Activated CD8-positive, alpha-beta T cell treated with anti-CD3 and anti-CD28 coated beads, Interleukin-2, amount 10 ng/mL, durations not matched to agents 7 days and 5 days (primary cell): Measurements from ENCODE around the gene DAB2IP. TPM values are rescaled to one million over a fixed set of nuclear protein-coding genes. Genes with fewer than 3 reads are reported as not detected.

ENCODE experiments used
- ATAC-seq: fragments of 150-1000 bp; cut with Tn5 transposase; one replicate; pipeline ENCODE4 v1.10.0; 2021; ENCODE audit warnings: moderate library complexity
- CTCF ChIA-PET: fragments of 350-600 bp; sonication (Branson Sonifier 250); formaldehyde crosslinking; loops from one replicate; lab custom pipeline; 2021; ENCODE audit warnings: antibody characterized with exemption; lab: Charles Lee
- POLR2A ChIA-PET: fragments of 350-600 bp; sonication (Branson Sonifier 250); formaldehyde crosslinking; loops from one replicate; lab custom pipeline; 2021; ENCODE audit warnings: antibody characterized with exemption; lab: Charles Lee
- DNase-seq: peaks from one replicate; pipeline ENCODE4 v3.0.0-alpha.2; 2020
- H3K27ac Mint-ChIP-seq: one replicate; pipeline ENCODE4 v1.8.0; 2021; ENCODE audit warnings: mild to moderate bottlenecking, mixed read lengths
- H3K27me3 Mint-ChIP-seq: one replicate; pipeline ENCODE4 v1.8.0; 2021; ENCODE audit warnings: low read depth, mixed read lengths
- H3K36me3 Mint-ChIP-seq: one replicate; pipeline ENCODE4 v1.8.0; 2021; ENCODE audit warnings: low read depth, mixed read lengths
- H3K4me1 Mint-ChIP-seq: one replicate; pipeline ENCODE4 v1.8.0; 2021; ENCODE audit warnings: low read depth, mixed read lengths
- H3K4me3 Mint-ChIP-seq: one replicate; pipeline ENCODE4 v1.8.0; 2021; ENCODE audit warnings: mild to moderate bottlenecking, mixed read lengths
- H3K9me3 Mint-ChIP-seq: one replicate; pipeline ENCODE4 v1.8.0; 2022; ENCODE audit warnings: mixed read lengths; ENCODE audit not compliant: insufficient read depth
- total RNA-seq, 2 experiments: library from RNA; stranded (reverse); gene quantifications; one replicate each; pipeline ENCODE4 v1.2.3, GENCODE V29; 2021

DAB2IP gene
- total RNA-seq, 2 experiments from 2014 or later, result 0.08 to 0.13 TPM

DNA sequence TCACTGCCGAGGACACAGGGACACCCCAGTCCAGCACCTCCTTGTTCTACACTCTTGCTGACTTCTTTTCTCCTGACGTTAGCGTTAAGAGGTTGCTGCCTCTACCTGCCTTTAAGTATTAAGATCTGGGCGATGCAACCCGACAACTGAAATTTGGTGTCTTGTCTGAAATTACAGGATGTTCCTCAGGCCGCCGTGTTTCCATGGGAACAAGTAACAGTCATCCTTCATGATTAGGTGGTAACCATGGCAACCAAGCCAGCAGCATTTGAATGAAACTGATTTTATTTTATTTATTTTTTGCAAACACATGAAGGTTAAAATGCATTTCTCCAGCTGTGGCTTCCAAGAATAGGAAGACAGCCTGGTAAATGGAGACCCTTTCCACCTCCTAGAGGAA lies 20.8 kb downstream of the DAB2IP start:
- ATAC-seq, result no peak
- POLR2A ChIA-PET, result no interaction called here
- Mint-ChIP-seq H3K36me3 (no peaks in the 10 kb centered on the region), H3K4me3 (no peak overlapping the region), H3K4me1 (no peaks in the 10 kb centered on the region), H3K27ac (no peak overlapping the region), H3K27me3 (peaks cover 4% of the 10 kb centered on the region), H3K9me3 (no peaks in the 10 kb centered on the region)
- DNase-seq, result no peak
- CTCF ChIA-PET, result interaction anchor here (1.0 kb wide), 1 partner anchor 15 kb away, joined by 3 read pairs; no protein-coding TSS in a partner anchor

DNA sequence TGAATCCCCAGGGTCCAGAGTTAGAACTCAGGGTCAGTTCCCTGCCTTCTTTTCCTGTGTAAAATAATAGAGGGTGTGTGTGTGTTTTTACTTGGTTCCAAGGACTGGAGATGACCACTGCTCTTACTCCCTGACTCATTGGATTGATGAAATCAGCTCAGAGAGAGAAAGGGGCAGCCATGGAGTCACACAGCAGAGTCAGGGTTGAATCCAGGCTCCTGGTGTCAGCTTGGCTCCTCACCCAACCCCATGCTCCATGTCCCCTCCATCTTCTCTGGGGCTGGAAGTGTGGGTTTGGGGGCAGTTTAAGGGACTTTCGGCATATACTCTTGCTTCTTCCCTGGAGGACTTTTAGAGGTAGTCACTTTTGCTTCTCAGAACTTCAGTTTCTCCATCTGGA lies 21.6 kb downstream of the DAB2IP start:
- ATAC-seq (no peak), DNase-seq (no peak)
- Mint-ChIP-seq H3K9me3 (no peaks in the 10 kb centered on the region), H3K4me1 (no peaks in the 10 kb centered on the region), H3K27ac (no peak overlapping the region), H3K27me3 (peaks cover 4% of the 10 kb centered on the region), H3K36me3 (no peaks in the 10 kb centered on the region), H3K4me3 (no peak overlapping the region)
- POLR2A ChIA-PET, result no interaction called here
- CTCF ChIA-PET, result interaction anchor here (1.1 kb wide), 1 partner anchor 11 kb away, joined by 3 read pairs; no protein-coding TSS in a partner anchor

DNA sequence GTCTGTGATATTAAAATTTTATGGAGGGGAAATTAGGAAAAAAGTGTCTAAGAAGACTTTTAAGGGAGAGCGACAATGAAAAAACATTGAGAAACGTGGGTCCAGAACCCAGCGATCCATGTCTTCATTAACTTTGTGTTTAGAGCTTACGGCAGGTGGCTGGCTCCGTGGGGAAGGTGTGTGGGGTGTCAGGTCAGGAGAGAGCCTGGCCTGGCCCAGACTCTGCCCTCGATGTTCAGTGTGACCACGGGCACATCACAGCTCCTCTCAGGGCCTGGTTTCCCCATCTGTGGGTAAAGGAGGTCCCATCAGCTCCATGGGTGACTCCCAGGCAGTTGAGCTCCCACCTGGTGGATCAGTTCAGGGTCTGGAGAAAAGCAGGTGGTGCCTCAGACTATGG lies 22.1 kb downstream of the DAB2IP start:
- Mint-ChIP-seq H3K36me3 (no peaks in the 10 kb centered on the region), H3K4me3 (no peak overlapping the region), H3K27ac (no peak overlapping the region), H3K9me3 (no peaks in the 10 kb centered on the region), H3K27me3 (peaks cover 4% of the 10 kb centered on the region), H3K4me1 (no peaks in the 10 kb centered on the region)
- ChIA-PET POLR2A (no interaction called here), CTCF (interaction anchor here (1.1 kb wide), 1 partner anchor 11 kb away, joined by 3 read pairs; no protein-coding TSS in a partner anchor)
- ATAC-seq, result no peak
- DNase-seq, result no peak

DNA sequence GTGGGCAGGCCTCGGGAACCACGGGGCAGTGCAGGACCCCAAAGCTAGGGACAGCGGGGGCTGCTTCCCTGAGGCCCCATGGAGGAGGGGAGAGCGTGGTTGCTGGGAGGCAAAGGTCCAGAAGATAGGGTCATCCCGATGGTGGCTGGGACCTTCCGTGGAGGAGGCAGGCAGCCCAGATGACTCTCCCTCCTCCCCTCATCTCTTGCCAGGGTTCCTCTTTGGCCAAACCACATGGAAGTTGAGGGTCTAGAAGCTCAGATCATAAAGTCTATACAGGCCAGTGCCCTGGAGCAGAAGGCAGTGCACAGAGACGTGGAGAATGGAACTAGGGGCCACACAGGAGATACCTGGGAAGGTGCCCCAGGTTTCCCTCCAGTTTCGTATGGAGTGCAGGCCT lies 22.6 kb downstream of the DAB2IP start:
- ChIA-PET POLR2A (no interaction called here), CTCF (no interaction called here)
- H3K27me3 Mint-ChIP-seq, result peaks cover 4% of the 10 kb centered on the region
- no peak overlapping the region for H3K4me3 Mint-ChIP-seq
- H3K4me1 Mint-ChIP-seq, result no peaks in the 10 kb centered on the region
- no peak for DNase-seq
- no peaks in the 10 kb centered on the region for H3K36me3 Mint-ChIP-seq
- H3K27ac Mint-ChIP-seq, result no peak overlapping the region
- no peak for ATAC-seq
- no peaks in the 10 kb centered on the region for H3K9me3 Mint-ChIP-seq

DNA sequence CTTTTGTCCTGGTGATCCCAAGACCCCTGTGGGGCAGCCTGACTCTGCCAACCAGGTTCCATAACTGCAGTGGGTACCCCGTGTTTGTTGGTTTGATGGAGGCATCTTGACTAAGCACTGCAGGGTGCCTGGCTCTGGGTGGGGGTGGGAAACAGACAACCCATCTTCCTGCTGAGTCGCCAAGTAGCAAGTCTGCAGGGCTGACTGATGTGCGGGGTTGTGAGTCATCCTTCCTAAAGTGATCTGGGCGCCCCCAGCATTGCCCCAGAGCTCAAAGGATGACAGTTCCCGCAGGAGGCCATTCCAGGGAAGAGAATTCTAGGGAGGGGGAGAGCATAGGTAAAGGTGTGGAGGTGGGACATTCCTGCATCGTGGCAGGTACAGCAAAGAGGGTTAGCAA lies 23.5 kb downstream of the DAB2IP start:
- no peaks in the 10 kb centered on the region for H3K4me1 Mint-ChIP-seq

DNA sequence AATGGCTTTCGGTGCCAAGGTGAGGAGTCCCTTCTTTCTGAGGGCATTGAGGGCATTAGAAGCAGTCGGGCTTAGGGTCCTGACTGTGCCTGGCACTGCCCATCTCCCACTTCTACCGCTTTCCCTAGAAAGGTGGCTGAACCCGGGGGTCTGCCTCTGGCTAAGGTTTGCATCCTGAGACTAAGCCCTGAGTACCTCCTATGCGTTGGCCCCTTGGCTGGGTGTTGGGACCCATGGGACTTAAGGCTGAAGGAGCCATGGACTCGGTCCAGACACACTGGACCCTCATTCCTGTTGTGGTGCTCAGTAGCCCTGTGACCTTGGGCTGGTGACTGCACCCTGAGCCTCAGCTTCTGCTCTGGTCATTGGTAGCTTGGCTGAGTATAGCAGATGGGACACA lies 23.9 kb downstream of the DAB2IP start:
- CTCF ChIA-PET, result no interaction called here
- no peaks in the 10 kb centered on the region for H3K27me3 Mint-ChIP-seq
- no peaks in the 10 kb centered on the region for H3K9me3 Mint-ChIP-seq
- DNase-seq (no peak), ATAC-seq (no peak)
- POLR2A ChIA-PET, result no interaction called here
- no peaks in the 10 kb centered on the region for H3K4me1 Mint-ChIP-seq
- H3K4me3 Mint-ChIP-seq, result no peak overlapping the region
- no peaks in the 10 kb centered on the region for H3K36me3 Mint-ChIP-seq
- H3K27ac Mint-ChIP-seq, result no peak overlapping the region

More for the DNA sequence above, 23.5 kb downstream of the DAB2IP start:
- ChIA-PET POLR2A (no interaction called here), CTCF (no interaction called here)
- Mint-ChIP-seq H3K27me3 (peaks cover 2% of the 10 kb centered on the region), H3K36me3 (no peaks in the 10 kb centered on the region), H3K9me3 (no peaks in the 10 kb centered on the region), H3K27ac (no peak overlapping the region), H3K4me3 (no peak overlapping the region)
- no peak for DNase-seq
- ATAC-seq, result no peak

DNA sequence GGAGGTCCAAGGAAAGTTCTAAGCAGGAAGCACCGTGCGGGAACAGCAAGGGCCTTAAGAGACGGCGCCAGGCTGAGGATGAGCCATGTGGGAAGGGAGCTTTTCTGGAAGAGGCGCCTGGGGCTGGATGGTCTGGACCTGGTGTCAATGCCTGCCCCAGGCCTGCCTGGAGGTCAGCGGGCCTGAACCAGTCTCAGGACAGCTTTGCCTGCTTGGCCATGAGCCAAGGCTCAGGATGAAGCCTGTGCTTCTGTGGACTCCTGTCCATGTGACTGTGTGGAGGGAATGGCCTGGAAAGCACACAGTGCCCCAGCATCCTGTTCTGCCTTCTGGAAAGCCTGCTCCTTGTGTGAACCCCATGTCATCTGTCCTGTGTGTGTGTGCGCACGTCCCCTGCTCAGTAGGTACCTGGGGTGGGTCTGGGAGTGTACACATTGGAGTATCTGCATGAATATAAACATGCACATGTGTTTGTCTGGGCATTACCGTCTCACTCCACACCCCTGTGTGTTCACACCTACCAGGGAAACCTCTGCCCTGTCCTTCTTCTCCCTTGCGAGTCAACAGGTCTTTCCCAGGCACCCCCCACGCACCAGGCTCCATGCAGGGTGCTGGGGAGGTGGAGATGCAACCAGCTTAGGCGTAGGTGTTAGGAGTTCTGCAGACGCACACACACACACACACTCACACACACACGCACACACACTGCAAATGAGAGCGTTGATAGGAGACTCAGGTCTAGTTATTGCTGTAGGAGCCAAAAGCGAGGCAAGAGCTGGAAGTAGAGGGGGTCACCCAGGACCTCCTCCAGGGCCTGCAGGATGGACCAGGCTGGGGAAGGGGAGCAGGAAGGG lies 24.8 kb downstream of the DAB2IP start:
- POLR2A ChIA-PET, result no interaction called here
- no peaks in the 10 kb centered on the region for H3K9me3 Mint-ChIP-seq
- no peaks in the 10 kb centered on the region for H3K27me3 Mint-ChIP-seq
- no peak overlapping the region for H3K27ac Mint-ChIP-seq
- no peaks in the 10 kb centered on the region for H3K4me1 Mint-ChIP-seq
- ATAC-seq (no peak), DNase-seq (no peak)
- CTCF ChIA-PET, result no interaction called here
- no peaks in the 10 kb centered on the region for H3K36me3 Mint-ChIP-seq
- no peak overlapping the region for H3K4me3 Mint-ChIP-seq

DNA sequence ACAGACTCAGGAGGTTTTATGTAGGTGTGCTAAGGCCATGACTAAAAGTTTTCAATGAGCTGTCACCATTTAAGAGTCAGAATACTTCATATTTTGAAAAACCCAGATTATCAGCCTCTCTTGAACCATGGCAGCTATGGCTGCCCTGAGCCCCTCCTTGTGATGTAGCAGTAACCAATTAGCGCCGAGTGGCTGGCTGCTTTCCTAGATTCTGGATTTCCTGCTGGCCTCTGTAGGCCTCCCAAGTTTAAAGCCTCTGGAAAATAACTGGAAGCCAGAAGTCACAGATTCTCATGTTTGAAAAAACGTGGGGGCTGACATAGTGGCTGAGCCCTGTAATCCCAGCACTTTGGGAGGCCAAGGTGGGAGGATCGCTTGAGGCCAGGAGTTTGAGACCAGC lies 25.5 kb downstream of the DAB2IP start:
- Mint-ChIP-seq H3K4me3 (no peak overlapping the region), H3K4me1 (no peaks in the 10 kb centered on the region), H3K36me3 (no peaks in the 10 kb centered on the region), H3K9me3 (no peaks in the 10 kb centered on the region), H3K27ac (no peak overlapping the region), H3K27me3 (no peaks in the 10 kb centered on the region)
- POLR2A ChIA-PET, result no interaction called here
- DNase-seq (no peak), ATAC-seq (no peak)
- CTCF ChIA-PET, result no interaction called here

DNA sequence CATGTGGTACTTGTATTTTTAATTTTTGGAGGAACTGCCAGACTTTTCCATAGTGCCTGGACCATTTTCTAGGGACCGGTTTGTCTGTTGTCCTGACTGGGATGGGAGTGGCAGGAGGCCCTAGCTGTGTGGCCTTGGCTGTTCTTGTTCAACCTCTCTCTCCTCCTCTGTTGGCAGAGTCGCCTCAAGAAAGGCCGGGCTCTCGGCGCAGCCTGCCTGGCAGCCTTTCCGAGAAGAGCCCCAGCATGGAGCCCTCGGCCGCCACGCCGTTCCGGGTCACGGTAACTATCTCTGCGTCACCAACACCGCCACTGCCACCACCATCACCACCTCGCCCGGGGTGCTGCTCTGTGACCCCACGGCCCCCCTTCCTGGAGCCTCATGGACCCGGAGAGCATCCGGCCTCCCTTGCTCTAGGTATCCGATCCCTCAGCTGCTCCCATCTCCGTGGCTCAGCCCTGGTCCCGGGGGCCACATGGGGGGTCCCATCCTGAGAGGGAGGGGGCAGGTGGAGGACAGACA lies 27.1 kb downstream of the DAB2IP start:
- Mint-ChIP-seq H3K4me3 (no peak overlapping the region), H3K9me3 (no peaks in the 10 kb centered on the region), H3K4me1 (no peaks in the 10 kb centered on the region), H3K36me3 (no peaks in the 10 kb centered on the region), H3K27ac (no peak overlapping the region), H3K27me3 (peaks cover 3% of the 10 kb centered on the region)
- CTCF ChIA-PET, result interaction anchor here (1.4 kb wide), 1 partner anchor 133 kb away, joined by 5 read pairs; no protein-coding TSS in a partner anchor
- no peak for ATAC-seq
- POLR2A ChIA-PET, result no interaction called here
- DNase-seq, result no peak

DNA sequence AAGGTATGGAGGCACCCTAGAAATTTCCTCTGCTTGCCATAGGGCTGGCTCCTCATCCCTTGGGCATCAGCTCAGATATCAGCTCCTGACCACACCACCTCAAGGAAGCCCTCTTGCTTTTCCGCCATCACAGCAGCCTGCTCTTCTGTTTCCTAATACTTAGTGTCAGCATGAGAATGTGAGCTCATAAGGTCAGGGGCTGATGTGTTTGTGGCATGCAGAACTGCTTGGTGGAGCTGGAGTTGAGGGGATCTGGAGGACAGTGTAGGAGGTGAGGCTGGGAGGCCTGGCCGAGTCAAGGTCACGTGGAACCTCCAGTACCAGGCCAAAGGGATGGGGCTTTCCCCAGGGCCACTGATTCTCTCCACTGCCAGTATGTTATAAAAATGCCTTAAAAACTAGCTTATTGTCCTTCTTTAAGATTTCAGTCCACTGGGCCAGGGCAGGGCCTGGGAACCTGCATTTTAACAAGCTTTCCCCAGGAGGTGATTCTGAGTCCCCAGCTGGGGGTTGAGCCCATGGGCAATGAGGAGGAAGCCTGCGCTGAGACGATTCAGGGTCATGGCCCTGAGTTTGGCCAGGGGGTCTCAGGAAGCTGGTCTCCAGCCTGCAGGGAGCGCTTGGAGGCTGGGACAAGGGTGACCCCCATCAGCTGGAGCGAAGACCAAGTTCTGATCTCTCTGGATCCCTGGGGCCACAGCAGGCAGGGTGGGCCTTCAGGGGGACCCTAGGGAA lies 28.6 kb downstream of the DAB2IP start:
- Mint-ChIP-seq H3K4me1 (no peaks in the 10 kb centered on the region), H3K27ac (no peak overlapping the region), H3K9me3 (no peaks in the 10 kb centered on the region), H3K4me3 (no peak overlapping the region), H3K27me3 (peaks cover 7% of the 10 kb centered on the region), H3K36me3 (no peaks in the 10 kb centered on the region)
- ChIA-PET CTCF (interaction anchor here (1.4 kb wide), 1 partner anchor 134 kb away, joined by 5 read pairs; no protein-coding TSS in a partner anchor), POLR2A (no interaction called here)
- DNase-seq, result no peak
- no peak for ATAC-seq

DNA sequence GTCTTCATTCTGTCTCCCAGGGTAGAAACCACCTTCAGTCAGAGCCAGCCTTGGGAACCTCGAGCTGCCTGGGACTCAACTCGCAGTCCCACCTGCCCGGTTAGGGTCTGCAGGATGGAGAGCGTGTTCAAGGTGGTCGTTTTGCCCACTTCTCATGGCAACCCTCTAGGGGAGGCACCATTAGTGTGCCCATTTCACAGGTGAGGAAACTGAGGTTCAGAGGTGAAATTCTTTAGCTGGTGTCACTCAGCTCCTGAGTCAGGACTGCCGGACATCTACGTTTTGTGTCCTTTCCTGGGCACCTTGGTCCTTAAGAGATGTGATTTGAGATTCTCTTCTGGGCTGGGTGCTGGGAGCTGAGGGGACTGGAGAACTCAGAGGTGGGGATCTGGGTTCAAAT lies 30.0 kb downstream of the DAB2IP start:
- no peaks in the 10 kb centered on the region for H3K9me3 Mint-ChIP-seq
- H3K4me1 Mint-ChIP-seq, result no peaks in the 10 kb centered on the region
- H3K4me3 Mint-ChIP-seq, result no peak overlapping the region
- CTCF ChIA-PET, result interaction anchor here (1.4 to 4.2 kb wide), 2 partner anchors 13 to 135 kb away, joined by 3 to 28 read pairs; no protein-coding TSS in a partner anchor
- POLR2A ChIA-PET, result no interaction called here
- ATAC-seq (no peak), DNase-seq (no peak)
- no peak overlapping the region for H3K27ac Mint-ChIP-seq
- H3K27me3 Mint-ChIP-seq, result peaks cover 9% of the 10 kb centered on the region
- H3K36me3 Mint-ChIP-seq, result no peaks in the 10 kb centered on the region

DNA sequence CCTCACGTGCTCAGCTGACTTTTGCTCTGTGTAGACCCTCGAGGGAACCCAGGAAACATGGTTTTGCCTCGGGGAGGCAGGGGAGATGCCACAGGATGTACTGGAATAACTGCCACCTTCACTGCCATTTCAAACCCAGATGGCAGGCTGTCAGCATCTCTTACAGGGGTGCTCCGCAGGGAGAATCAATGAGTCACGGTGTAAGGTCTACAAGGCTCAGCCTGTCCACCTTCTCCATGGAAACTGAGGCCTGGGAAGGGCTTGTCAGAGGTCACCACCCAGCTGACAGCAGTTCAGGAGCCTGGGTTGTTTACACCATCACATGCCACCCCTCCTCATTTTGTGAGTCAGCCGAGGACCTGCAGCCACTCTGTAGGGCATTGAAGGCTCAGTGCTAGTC lies 30.8 kb downstream of the DAB2IP start:
- CTCF ChIA-PET, result interaction anchor here (1.4 to 4.2 kb wide), 3 partner anchors 12 to 308 kb away, joined by 3 to 28 read pairs (median 4); no protein-coding TSS in a partner anchor
- Mint-ChIP-seq H3K27ac (no peak overlapping the region), H3K9me3 (no peaks in the 10 kb centered on the region), H3K36me3 (no peaks in the 10 kb centered on the region), H3K4me3 (no peak overlapping the region), H3K27me3 (peaks cover 9% of the 10 kb centered on the region), H3K4me1 (no peaks in the 10 kb centered on the region)
- DNase-seq, result no peak
- ATAC-seq, result no peak
- POLR2A ChIA-PET, result no interaction called here
